GDM1 (cell line): ENCODE measurements around the gene GBX2.

ENCODE experiments used
- DNase-seq: peaks from one replicate; lab custom pipeline; 2025; lab: John Stamatoyannopoulos, UW

GBX2 gene

DNA sequence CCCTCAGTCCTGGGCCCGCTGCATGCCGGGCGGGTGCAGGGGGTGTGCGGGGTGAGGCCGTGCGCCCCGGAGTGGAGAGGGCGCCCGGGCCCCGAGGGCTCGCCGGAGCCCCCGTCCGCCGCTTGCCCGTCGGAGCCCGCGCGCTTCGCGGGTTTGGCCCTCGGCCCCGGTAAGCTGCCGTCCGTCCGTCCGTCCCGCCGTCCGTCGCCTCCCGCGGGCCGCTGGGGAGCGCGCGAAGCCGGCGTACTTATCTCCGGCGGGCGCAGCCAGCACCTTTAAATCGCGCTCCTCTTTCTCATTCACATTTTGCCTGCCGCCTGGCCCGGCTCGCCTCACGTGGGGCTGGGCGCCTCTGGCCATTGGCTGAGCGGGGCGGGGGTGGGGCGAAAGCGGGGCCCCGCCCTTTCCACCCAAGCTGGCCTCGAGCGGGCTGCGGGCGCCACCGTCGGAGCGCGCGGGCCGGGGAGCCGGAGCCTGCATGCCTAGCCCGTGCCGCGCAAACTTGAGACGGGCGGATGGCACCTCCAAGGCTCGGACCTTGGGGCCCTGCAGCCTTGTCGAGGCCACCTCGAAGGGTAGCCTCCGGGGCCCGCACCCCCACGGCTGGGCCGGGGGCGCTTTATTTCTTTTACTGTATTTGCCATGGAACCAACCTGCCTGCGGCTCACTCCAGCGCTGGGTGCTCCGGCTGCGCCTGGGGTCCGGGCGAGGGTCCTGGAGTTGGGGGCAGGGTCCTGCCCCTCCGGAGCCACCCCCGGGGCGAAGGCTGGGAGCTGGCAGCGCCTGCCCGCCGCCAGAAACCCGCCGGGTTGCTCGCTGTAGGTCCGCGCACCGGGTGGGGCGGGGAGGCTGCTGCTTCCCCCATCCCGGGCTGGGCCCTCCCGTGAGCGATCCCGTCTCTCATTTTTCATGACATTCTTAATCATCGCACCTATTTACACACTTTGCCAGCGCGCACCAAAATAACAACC lies at the start of gene GBX2:
Gene GBX2 (minus strand): TSS at position 277 of the 971 bp plus-strand sequence. CDS start 415 bp downstream, outside the sequence.
- DNase-seq: no peak

DNA sequence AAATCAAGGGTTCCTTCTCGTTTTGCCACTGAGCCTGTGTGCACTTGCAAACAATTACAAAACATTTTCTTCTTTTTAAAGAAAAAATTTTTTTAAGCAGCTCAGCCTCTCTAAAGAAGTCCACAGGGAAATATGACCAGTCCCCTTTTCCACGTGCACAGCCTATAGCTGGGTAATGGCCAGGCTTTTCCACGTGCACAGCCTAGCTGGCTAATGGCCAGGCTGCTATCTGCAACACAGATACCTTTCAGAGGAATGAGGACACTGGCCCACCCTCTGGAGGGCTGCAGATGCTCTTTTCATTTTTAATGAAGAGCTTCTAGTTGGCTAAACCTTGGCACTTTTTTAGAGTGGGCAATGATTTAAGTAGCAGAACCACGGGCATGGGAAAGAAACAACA lies 49.7 kb upstream of the GBX2 start:
- DNase-seq: no peak

DNA sequence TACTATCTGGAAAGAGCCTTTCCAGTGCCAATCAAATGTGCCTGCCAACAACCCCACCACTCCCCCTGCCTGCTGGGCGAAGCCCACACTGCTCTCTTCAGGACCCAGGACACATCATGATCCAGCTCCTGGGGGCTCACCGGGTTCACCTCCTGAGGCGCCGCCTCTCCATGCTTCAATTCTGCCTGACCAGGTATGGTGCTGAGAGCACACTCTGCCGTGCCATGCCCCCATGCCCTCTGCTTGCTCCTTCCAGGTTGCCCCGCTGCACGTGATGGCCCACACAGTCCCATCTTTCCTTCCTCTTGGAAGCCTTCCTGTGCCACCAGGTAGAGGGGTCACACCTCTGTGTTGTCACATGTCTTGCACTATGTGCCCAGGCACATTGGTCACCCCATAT lies 48.5 kb upstream of the GBX2 start:
- DNase-seq: no peak

GRCh38 chr2:236215761-236216333 lies 47.7 kb upstream of the GBX2 start:
- no peak for DNase-seq

- DNase-seq: no peak
These were observed 47.0 kb upstream of the GBX2 start for GRCh38 chr2:236215196-236215595.

DNA sequence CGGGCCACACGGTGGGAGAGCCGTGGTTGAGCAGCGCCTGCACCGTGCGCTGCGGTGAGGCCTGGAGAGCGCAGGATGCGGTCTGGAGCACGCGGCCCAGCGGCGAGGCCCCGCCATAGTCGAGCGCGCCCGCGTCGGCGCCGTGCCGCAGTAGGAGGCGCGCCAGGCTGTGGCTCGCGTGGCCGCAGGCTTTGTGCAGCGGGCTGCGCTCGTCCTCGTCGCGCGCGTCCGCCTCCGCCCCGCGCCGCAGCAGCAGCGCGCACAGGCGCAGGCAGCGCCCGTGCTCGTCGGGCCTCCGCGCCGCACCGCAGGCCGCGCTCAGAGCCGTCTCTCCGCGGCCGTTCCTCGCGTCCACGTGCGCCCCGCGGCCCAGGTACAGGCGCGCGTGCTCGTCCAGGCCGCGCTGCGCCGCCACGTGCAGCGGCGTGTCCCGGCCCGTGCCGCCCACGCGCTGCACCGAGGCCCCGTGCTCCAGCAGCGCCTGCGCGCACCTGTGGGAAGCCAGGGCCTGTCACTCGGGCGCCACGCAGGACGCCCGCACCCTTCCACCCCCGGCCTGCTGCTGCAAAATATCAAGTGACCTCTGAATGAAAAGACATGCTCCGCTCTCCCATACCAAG lies 46.3 kb upstream of the GBX2 start:
- no peak for DNase-seq

- DNase-seq: no peak
These were observed 43.1 kb upstream of the GBX2 start for GRCh38 chr2:236211296-236211695.

DNA sequence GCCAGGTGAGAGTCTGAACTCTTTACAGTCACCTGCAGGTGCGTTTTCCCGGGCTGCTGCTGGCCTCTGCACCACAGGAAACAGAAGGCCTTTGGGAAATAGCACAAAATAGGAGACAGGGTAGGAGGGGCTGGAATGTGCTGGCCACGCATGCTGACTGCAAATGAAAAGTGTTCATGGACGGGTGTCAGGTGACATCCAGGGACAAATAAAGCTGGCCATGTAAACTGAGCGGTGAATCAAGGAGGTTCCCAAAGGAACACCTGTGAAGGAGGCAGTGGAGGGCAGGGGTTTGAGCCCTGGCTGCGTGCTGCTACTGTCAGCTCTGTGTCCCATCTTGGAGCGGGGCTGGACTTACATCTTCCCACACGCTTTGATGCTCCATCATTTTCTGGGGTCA lies 42.4 kb upstream of the GBX2 start:
- no peak for DNase-seq

GRCh38 chr2:236209996-236210395 lies 41.8 kb upstream of the GBX2 start:
- no peak for DNase-seq

GRCh38 chr2:236209535-236209934 lies 41.3 kb upstream of the GBX2 start:
- DNase-seq: no peak

DNA sequence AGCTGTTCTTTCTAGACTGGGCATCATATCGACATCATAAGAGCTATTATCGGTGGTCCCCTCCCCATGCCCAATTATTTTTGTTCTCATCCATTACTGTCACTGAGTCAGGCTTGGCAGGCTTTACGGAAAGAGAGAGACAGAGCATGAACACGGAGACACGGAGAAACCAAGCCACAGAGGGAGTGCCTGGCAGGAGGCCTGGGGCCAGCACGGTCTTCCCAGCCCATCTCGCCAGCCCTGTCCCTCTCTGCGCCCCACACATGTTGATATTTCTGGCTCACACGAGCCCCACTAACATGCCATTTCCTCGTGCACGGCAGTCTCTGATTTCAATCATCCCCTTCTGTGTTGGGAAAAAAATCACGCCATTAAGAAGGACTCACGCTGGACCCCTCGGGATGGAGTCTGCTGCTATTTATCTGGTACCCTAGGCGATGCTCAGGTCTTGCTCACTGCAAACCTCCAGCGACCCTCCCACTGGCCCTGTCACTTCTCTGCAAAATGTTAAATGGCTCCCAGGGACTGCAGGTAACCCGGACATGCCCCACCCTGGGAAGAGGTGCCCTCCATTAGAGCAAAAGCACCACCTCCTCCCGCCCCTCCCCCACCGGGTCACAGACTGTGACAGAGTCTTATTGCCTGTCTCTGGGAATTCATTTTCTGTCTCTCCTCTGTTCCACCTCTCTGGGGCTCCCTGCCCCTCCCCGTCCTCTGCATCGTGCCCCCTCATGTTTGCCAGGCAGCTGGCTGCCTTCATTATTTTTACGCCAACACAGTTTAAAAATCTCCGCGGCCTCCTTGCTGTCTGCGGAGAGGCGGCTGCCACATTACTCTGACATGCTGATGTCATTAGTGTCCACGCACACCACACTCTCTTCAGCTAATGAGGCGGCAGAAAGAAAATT lies 40.1 kb upstream of the GBX2 start:
- no peak for DNase-seq

GRCh38 chr2:236207472-236207871 lies 39.3 kb upstream of the GBX2 start:
- no peak for DNase-seq

GRCh38 chr2:236205867-236206645 lies 37.9 kb upstream of the GBX2 start:
- no peak for DNase-seq

DNA sequence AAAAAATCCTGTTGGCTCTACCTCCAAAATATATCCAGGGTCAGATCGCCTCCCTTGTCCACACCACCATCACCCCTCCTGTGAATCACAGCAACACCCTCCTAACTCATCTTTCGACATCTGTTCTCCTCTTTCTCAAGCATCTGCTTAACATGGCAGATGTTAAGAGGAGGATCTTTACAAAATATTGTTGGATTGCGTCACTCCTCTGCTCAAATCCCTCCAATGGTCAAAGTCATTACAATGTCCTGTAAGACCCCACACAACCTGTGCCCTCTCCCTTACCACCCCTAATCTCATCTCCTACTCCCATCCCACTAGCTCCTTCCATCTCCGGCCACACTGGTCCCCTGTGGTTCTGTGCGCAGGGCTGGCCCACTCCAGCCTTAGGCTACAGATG lies 36.8 kb upstream of the GBX2 start:
- no peak for DNase-seq

DNA sequence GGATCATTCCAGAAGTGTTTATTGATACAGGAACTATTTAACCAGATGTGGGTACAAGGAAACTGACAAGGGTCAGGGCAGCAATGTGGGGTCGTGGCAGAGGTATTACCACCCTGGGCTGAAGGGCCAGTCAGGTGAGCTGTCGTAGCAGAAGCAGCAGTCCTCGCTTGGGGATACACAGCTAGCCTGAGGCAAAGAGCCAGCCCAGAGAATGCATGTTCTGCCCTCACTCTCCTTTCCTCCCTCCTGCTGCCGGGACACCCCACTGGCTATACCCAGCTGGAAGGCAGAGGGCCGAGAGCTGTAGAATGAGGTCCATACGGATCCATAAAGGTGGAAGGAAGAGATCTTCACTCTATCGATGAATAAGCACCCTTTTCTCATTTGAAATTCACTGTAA lies 32.2 kb upstream of the GBX2 start:
- no peak for DNase-seq

DNA sequence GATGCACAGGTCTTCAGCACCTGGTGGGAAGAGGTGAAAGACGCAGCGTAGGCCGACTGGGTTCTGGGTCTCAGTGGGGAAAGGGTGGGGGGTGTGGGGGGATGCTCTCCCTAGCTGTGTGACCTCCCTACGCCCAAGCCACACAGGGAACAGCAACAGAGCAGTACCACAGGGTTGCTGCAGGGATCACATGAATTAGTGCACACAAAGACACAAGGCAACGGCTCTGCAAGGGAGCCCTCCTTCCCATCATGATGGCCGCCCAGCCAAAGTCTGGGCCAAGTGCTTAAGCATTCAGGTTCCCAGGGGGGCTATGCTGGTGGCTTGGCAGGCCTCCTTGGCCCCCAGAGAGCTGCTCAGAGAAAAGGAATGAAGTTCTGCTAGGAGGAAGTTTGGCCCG lies 28.2 kb upstream of the GBX2 start:
- no peak for DNase-seq

GRCh38 chr2:236195726-236196125 lies 27.5 kb upstream of the GBX2 start:
- DNase-seq: no peak

- no peak for DNase-seq
These were observed 26.6 kb upstream of the GBX2 start for GRCh38 chr2:236194786-236195185.

- no peak for DNase-seq
These were observed 24.8 kb upstream of the GBX2 start for GRCh38 chr2:236193026-236193425.

GRCh38 chr2:236190674-236191073 lies 22.5 kb upstream of the GBX2 start:
- DNase-seq: no peak

DNA sequence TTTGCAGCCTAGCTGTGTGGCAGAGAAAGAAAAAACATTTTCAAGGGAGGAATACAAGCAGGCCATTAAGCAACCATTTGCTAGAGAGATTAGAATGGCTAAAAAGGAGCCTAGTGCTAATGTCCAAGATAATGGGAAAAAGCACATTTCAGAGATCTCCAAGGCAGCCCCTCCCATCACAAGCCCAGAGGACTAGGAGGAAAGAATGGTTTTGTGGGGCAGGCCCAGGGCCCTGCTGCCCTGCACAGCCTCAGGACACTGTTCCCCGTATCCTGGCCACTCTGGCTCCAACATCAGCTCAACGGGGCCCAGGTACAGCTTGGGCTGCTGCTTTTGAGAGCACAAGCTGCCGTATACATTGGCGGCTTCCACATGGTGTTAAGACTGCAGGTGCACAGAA lies 16.5 kb upstream of the GBX2 start:
- no peak for DNase-seq
